GM11168 (cell line): ENCODE data around the gene ITGB1.
"Not testable (repeated sequence)": the region's sequence is repeated elsewhere in the genome, so short reads cannot be mapped to it uniquely, and the experiment has no call there.

Experiments used
- in situ Hi-C: fragments of 300-500 bp; cut with MboI; formaldehyde crosslinking; loops from one replicate; pipeline ENCODE4 v1.12.0; 2022; ENCODE audit warnings: low sequenced_read_pairs; ENCODE audit not compliant: unreplicated experiment

Gene ITGB1

DNA sequence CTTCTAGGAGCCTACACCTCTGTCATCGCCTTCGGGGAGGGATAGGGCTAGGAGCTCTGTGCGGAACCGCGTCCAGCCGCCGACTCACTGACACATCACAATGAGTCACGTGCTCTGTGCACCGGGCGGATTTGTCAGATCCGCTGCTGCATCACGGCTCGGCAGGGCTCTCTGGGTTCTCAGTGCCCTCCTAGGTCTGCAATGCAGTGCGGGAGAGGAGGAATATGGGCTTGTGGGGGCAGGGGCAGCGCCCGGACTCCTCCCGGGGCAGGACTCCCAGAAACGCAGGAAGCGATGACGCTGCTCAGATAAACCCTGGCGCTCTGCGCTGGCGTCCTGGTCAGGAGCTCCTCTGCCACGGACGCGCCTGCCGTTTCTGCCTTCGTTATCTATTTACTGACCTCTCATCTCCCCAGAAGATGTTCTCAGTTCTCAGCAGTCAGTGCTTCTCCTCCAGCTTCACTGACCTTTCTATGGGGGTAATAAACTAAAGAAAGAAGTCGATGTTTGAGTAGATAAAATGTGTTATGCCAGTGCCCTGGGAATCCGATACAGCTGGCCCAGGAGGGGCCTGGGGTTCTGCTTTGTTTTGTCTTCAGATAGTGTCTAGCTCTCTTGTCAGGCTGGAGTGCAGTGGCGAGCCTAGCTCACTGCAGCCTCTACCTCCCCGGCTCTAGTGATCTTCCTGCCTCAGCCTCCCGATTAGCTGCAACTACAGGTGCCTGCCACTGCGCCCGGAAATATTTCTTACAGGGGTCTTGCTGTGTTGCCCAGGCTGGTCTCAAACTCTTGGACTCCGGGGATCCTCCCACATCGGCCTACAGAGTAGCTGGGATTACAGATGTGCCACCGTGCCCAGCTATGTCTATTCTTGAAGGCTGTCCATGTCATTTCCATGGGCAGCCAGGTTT, 22.8 kb upstream of the ITGB1 start:
- in situ Hi-C loops, result no loop called here

DNA sequence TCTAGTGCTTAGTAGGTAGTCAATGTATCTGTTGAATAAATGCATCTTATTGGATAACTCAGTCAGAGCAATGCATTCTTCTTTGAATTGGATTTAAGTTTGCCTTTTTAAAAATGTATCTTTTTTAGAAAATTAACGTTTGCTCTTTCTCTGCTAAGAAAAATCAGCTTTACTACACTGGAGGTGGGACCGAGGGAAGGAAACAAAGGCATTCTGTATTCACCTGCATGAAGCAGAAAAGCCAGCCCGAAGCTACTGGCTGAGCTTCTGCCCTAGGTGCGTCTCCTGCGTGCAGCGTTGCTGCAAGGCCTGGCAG, 22.2 kb upstream of the ITGB1 start:
- in situ Hi-C loops, result no loop called here

DNA sequence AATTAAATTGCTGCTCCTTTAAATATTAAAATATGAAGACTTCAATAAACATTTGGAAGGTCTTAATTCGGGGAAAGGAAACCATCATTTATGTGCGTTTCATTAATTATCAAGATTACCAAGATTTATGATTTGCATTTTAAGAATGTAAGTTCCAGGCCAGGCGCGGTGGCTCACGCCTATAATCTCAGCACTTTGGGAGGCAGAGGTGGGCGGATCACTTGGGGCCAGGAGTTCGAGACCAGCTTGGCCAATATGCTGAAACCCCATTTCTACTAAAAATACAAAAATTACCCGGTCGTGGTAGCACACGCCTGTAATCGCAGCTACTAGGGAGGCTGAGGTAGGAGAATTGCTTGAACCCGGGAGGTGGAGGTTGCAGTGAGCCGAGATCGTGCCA, 21.7 kb upstream of the ITGB1 start:
- in situ Hi-C loops, result not testable (repeated sequence)

DNA sequence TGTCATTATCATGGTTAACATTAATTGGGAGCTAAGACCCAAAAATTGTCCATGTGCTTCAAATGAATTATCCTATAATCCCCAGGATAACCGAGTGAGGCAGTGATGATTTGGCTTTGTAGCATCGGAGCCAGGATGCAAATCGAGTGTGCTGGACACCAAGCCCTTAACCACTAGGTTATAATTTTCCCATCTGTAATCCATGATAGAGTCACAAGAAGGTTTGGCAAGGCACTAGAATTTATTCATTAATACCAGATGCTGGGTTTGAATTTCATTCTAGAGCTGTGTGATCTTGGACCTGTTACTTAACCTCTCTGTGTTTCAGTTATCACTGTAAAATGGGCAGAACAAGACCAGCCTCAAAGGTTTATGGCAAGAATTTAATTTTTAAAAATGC, 21.0 kb upstream of the ITGB1 start:
- in situ Hi-C loops, result no loop called here

DNA sequence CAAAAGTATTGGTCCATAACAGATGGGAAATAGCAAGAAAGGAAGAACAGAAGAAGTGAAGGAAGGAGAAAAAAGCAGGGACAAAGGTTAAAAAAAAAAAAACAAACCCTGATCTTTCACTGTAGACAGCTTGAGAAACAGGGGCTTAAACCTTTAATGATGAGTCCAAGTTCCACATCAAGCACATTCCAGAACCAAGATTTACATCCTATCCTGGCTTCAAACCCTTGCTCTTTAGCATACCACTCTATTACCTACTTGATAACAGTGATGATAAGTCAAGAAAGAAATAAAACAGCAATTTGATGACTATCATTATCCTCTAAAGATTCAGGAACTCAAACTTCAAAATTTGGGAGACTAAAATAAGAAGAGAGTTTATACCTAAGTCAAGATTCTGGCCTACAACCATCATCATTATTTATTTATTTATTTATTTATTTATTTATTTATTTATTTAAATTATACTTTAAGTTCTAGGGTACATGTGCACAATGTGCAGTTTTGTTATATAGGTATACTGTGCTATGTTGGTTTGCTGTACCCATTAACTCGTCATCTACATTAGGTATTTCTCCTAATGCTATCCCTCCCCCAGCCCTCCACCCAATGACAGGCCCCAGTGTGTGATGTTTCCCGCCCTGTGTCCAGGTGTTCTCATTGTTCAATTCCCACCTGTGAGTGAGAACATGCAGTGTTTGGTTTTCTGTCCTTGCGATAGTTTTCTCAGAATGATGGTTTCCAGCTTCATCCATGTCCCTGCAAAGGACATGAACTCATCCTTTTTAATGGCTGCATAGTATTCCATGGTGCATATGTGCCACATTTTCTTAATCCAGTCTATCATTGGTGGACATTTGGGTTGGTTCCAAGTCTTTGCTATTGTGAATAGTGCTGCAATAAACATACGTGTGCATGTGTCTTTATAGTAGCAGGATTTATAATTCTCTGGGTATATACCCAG, 20.1 kb upstream of the ITGB1 start:
- in situ Hi-C loops, result not testable (repeated sequence)

DNA sequence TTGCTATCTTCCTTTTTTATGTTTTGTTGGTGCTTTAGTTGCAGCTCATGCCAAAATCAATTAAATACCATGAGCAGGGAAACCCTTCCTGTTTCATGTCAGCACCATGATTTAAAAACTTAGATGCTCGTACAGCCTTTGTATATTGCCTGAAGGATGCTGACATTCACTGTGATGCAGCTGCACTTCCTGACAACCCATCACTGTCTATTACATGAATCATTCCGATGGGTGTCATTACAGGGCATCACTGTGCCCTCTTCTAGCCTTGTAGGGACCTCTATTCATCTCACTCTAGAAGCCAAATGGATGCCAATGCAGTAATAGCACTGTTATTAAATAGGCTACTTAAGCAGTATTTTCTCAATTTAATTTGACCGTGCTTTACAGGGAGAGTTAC, 18.3 kb upstream of the ITGB1 start:
- in situ Hi-C loops, result no loop called here

DNA sequence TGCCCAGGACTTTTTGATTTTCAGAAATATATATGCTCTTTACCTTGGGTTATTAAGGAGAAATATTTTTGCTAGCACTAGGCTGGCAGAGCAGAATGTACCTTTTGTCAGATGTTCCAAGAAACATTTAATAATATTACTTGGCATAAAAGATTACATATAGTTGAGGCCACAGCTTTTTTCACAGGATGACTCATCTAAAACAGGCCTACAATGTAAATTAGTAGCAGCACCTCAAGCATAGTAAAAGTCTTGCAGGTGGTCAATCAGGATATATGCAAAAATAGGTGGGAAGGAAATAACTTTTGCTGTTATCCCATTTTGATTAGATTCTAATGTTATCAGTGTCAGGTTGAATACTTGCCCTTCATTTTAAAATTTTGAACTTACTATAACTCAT, 14.9 kb upstream of the ITGB1 start:
- in situ Hi-C loops, result loop anchor here (25.0 kb wide), 1 partner anchor 611 kb away; no protein-coding TSS in a partner anchor

DNA sequence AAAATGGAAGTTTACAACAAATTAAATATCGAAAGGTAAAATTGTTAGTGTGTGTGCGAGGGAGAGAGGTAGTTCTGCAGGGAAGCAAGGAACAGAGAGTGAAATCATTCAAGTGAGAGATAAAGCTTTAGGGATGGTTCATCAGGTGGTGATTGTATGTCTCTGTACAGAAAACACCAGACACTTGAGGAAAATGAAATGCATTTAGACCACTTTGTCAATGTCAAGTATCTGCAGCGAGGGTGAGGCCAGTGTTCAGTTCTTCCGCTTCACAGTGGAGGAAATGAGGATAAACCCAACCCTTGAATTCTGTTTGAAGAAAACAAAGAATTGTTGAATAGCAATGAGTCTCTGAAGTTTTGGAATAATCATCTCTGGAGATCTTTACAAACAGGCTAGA, 14.4 kb upstream of the ITGB1 start:
- in situ Hi-C loops, result loop anchor here (25.0 kb wide), 1 partner anchor 610 kb away; no protein-coding TSS in a partner anchor

DNA sequence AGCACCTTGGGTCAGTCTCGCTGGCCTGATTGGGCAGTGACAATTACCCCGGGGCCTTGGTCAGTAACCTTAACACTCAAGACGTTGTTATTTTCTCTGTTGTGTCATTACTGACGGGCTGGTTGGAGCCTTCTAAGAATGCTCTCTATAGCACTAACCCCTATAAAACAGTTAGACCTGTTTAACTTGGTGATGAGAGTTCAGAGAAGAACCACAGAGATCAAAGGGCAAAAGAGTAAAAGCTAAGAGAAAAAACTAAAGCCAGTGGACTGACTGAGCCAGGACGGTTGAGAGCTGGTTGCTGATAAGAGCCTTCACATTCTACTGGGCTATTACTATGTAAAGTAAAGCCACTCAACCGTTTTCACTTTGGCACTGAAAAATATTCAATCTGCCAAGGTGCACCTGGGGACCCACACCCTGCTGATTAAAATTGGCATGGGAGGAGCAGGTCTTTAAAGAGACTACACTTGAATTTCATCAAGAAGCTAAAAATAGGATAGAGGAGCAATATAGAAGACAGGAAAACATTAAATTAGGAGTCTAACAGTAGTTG, 13.6 kb upstream of the ITGB1 start:
- in situ Hi-C loops, result loop anchor here (25.0 kb wide), 1 partner anchor 609 kb away; no protein-coding TSS in a partner anchor

DNA sequence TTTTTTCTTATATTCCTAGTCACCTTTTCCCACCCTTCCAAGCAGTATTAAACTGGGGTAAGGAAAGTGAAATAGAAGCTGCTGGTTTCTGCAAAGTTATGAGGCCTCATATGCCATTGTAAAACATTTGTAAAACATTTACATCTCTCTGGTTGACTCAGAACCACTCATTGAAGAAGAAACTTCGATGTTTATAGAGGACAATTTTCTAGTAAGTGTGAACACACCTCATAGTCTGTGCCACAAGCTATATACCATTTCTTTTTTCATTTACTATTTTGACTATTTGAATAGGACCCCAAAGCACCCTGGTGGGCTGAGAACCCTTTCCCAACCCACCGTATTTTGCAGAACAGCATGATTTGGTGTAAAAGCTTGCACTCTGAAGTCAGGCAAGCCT, 12.9 kb upstream of the ITGB1 start:
- in situ Hi-C loops, result loop anchor here (25.0 kb wide), 1 partner anchor 609 kb away; no protein-coding TSS in a partner anchor

DNA sequence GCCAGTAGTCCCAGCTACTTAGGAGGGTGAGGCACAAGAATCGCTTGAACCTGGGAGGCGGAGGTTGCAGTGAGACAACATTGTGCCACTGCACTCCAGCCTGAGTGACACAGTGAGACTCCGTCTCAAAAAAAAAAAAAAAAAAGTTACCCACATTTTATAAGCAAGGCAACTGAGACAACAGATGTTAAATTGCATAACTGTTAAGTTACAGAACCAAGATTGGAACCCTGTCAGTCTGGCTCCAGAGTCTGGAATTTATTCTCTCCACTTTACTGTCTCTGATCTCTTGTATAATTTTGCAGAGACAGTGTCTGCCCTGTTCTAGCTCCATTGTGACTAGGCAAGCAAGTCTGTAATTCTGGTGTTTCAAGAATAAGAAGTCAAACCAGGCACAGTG, 6.2 kb upstream of the ITGB1 start:
- in situ Hi-C loops, result loop anchor here (25.0 kb wide), 1 partner anchor 602 kb away; no protein-coding TSS in a partner anchor

DNA sequence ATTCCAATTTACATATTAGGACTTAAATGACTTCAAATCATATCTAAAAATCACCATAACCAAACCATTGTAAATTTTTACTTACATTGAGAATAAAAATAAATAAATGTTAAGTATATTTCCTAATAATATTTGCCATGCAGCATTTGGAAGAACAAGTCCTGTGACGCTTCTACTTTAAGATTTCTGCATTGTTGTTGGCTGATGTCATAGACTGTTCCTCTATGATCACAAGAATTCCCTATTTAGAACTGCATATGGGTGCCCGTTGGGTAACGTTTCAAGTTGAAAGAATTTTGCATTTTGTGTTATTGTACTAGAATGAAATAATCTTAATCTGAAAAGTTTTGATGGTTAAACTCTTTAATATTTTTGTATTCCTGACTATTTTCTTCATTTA, 5.1 kb upstream of the ITGB1 start:
- in situ Hi-C loops, result loop anchor here (25.0 kb wide), 1 partner anchor 601 kb away; no protein-coding TSS in a partner anchor

DNA sequence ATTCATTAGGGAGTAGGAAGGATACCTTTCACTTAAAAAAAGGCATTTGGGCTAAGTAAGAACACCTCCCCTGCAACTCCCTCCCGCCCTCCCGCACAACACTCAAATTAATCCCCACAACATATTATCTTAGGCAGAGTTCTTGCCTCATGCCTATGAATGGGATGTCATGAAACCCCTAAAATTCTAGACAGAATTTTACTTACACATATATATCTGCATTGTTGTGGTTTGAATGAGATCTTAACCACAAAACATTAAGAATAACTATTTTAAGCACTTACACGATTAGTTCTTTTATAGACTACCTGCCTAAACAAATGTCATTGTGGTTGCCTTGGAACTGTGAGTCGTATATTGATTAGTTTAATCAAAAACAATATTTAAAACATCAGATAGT, 4.5 kb upstream of the ITGB1 start:
- in situ Hi-C loops, result loop anchor here (25.0 kb wide), 1 partner anchor 600 kb away; no protein-coding TSS in a partner anchor

DNA sequence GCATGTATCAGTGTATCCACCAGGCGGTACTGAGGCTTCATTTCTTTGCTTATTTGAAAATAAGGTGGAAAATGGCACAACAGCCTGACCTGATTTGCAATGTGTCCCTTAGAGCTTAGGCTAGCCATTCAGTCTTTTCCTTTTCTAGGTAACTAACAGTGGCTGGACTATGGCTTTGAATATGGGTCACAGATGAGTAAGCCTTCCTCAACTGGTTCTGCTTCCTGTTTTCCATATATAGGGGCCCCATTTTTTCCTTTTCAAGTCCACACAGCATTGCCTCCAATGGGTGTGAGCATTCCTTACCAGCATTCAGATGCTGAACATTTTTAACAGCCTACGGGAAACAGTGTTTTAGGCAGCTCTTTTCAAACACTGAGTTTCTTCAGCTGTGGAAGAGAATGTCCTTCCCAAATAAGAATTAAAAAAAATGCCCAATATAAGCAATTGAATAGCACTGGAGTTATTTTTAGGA, 3.9 kb upstream of the ITGB1 start:
- in situ Hi-C loops, result loop anchor here (25.0 kb wide), 1 partner anchor 600 kb away; no protein-coding TSS in a partner anchor

DNA sequence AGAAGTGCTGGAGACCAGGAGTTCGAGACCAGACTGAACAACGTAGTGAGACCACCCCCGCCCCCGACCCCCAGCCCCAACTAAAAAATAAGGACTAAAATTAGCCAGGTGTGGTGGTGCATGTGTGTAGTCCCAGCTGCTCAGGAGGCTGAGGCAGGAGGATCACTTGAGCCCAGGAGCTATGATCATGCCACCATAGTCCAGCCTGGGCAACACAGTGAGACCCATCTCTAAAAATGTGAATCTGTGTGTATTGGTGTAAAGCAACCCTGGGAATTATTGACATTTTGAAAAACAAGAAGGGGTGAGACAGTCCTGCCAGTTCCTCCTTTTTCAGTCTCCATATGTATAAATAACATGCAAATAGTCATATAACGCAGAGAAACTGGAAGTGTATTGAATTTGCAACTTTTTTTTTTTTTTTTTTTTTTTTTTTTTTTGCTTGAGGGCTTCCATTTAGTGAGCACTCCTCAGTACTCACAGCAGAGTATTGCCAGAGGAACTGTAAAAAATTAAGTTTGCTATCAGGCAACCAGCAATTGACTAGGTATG, 3.4 kb upstream of the ITGB1 start:
- in situ Hi-C loops, result loop anchor here (25.0 kb wide), 1 partner anchor 599 kb away; no protein-coding TSS in a partner anchor

DNA sequence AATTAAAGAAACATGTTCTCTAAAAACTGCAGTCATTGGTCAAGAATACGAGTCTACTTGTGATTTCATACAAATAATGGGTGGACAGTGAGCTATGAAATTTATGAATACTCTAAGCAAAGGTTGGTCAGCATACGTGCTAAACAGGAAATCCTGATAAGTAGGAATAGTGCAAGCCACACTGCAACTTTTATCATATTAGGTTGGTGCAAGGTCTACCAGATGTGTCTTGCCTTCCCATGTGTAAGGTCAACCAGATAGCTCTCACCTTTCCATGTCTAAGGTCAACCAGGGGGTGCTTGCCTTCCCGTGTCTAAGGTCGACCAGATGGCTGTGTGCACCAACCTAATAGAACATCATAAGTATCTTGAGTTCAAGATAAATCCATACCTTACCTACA, 2.0 kb upstream of the ITGB1 start:
- in situ Hi-C loops, result loop anchor here (25.0 kb wide), 1 partner anchor 598 kb away; no protein-coding TSS in a partner anchor

DNA sequence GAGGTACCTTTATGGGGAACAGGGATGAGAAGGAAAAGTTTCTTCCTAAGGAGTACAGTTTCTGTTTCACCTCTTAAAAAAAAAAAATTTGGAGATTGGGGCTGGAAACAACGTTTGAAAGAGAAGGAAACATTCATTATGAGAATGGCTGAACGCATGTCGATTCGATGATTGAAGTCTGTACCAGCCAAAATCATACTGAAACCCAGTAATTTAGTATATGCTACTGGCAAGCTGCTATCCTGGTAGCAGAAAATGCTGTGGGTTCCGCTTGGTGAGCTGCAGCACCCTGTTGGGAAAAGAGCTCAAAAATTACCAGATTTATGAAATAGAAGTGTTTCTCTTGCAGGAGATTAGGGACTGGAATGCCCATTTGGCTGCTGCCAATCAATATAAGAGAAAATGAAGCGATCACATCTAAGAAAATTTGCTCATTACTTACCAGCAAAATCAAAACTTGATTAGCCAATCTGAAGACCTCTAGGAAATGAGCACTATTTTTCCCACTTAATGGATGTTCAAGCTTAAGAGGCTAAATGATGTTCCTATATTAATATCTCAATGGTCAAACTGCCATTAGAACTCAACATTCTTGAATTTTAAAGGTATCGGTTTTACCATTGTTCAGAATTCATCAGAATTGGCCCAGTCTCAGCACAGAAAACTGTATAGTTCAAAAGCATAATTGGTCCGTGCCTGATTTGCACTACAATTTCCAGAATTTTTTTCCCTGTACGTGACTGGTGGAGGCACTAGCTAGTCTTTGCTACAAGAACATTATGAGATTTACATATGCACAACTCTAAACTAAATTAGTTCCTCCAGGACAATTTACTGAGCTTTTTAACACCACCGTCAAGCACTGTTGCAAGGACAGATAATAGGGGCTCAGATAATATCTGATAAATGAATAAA, 1.2 kb upstream of the ITGB1 start:
- in situ Hi-C loops, result loop anchor here (25.0 kb wide), 1 partner anchor 597 kb away; no protein-coding TSS in a partner anchor

DNA sequence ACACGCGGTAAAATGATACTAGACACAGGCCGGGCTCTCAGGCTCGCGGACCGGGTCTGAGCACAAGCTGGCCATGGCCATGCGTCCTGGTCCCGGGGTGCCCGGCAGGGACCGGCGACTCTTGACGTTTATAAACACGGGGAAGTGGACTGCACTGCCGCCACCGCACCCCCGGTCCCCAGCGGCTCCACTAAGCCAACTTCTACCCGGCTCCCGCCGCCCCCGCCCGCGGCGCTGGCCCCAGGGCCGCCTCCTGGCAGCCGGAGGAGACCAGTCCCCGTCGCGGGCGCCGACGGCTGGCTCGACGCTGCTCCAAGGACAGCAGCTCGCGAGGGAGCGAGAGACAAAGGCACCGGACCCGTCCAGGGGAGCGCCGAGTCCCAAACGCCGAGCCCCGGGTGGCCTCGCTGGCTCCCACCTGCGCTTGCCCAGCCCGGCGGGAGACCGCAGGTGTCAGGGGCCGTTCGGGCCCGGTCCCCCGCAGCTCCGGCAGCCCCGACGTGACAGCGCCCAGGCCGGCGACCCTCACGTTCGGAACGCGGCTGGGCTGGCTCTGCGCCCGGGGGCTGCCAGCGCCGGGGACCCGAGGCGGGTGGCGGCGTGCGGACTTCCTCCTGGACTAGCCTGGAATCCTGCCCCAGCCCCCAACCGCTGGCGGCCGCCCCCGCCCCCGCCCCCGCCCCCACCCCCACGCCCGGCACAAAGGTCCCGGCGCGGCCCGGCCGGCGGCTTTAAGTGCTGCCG, 517 bp downstream of the ITGB1 start:
- in situ Hi-C loops, result loop anchor here (25.0 kb wide), 1 partner anchor 595 kb away; no protein-coding TSS in a partner anchor
